ENCODE measurements around the gene BHLHE41.

The BHLHE41 gene

GRCh38 chr12:26113853-26114719 lies 10.8 kb downstream of the BHLHE41 start:
- no peak for DNase-seq

- DNase-seq, result no peak
These were observed 11.6 kb downstream of the BHLHE41 start for GRCh38 chr12:26113181-26113654.

GRCh38 chr12:26112703-26113147 lies 12.1 kb downstream of the BHLHE41 start:
- DNase-seq, result no peak

- no peak for DNase-seq
These were observed 12.6 kb downstream of the BHLHE41 start for GRCh38 chr12:26112232-26112631.

DNA sequence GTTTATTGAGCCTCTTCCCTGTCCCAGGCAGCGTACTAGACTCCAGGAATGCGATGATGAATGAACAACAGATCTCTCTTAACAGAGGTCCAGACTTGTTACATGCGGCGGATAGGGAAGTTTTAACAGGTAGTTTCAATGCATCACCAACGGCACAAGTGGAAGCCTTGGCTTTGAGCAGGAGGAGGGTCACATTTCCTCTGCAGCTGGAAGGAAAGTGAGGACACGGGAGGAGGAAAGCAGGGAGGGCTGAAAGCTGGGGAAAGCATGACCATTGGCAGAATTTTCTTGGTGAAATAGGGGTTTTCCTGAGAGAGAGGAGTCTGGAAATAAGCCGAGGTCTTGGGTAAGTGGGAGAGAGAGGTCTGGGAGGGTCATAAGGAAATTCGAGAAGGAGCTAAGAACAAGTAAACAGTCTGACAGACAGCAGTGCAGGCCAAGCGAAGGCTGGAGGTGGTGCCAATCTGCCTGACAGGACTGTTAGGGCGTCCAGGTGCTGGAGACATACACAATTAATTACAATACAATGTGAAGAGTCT lies 15.4 kb downstream of the BHLHE41 start:
- DNase-seq, result no peak

GRCh38 chr12:26108915-26109314 lies 15.9 kb downstream of the BHLHE41 start:
- DNase-seq, result no peak

DNA sequence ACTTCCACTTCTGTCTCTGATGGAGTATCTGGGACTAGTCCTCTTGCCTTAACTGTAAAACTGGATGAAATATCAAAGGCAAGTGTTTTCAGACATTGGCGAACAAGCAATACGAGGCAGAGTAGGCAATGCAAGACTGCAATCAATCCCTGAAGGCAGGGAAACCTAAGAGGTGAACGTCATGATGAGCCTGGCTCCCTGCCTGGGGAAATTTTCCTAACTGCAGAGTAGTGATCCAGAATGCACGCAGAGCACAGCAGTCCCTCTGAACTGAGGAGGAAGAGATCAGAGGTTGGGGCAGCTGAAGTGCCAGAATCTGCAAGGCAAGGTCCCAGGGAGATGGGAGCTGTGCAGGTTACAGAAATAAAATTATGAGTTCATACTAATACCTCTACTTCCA lies 18.5 kb downstream of the BHLHE41 start:
- no peak for DNase-seq

- no peak for DNase-seq
These were observed 21.9 kb downstream of the BHLHE41 start for GRCh38 chr12:26102953-26103352.

DNA sequence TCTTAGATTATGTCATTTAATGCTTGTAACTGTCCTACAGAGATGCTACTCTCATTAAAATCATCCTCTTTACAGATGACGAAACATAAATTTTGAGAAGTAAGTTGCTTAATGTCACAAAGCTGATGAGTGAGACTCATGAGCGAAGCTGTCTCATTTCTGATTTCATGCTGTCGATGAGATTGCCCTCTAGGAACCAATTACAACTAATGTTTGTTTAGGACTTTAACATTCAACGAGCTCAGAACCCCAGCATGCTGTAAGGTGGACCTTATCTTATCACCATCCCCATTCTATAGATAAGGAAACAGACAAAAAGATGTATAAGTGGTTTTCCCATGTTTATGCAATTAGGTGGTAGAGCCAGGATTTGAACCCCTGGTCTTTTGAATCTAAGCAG lies 23.1 kb downstream of the BHLHE41 start:
- DNase-seq, result no peak

- DNase-seq, result no peak
These were observed 23.5 kb downstream of the BHLHE41 start for GRCh38 chr12:26101350-26101734.

DNA sequence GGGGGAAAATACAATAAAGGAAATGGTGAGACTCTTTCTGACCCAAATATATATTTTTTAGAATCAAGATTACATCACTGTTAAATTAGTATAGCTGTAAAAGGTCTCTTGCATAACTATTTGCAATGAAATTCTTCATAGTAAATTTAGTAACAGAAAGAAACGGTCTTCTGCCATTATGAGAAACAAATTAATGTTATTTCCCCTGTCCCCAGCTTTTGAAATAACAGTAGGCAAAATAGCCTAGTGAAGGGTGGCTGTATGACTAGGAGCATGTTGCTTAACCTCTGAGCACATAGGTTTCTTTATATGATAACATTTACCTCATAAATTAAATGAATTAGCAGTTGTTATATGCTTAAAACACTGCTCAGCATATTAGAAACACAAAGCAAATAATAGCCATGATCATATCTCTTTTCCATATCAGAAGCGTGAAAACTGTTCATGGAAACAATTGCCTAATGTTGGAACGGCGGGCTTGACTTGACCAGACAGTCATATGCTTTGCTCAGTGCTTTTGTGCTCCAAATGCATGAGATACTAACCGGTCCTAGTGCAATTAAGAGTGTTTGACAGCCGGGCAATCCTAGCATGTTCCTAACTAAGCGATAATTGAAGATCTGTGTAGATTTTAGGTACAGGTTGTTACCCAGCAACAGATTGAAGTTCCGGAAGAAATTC lies 24.0 kb downstream of the BHLHE41 start:
- DNase-seq, result no peak

DNA sequence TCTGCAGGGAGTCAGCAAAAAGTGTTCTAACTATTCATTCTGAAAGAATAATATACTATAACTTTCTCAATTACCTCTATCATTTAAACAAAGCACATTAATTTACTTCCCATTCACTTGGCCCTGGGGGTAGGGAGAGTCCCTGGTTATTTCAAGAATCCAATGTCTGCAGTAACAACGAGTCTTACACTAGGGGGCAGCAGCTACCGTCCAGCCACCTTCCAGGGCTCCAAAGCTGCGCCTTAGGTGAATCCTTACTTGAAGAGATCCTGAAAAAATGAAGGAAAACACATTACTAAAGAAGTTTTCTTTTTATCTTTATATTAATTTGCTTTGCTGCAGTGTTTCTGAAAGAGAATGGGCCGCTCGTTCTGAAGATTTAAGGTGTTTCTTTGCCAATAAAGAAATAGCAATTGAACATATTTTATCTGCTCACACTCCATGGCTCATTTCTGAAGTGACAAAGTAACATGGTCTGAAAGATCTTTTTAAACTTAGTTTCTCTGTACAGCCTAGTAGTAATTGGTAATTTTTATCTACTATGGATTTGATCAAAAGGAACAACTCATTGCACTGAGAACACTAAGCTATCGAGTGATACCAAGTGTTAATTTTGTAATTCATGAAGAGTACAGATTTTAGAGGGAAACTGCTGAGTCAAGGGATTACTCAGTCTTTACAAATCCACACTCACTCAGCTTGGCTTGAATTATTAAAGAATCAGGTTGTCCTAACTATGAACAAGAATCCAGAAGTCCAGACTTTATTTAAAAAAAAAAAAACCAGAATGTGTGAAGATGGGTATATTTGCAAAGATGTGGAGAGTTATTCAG lies 27.6 kb downstream of the BHLHE41 start:
- DNase-seq, result peak; percentile 11

GRCh38 chr12:26096036-26096435 lies 28.8 kb downstream of the BHLHE41 start:
- no peak for DNase-seq

GRCh38 chr12:26095186-26095585 lies 29.7 kb downstream of the BHLHE41 start:
- no peak for DNase-seq

- no peak for DNase-seq
These were observed 32.3 kb downstream of the BHLHE41 start for GRCh38 chr12:26092346-26093105.

DNA sequence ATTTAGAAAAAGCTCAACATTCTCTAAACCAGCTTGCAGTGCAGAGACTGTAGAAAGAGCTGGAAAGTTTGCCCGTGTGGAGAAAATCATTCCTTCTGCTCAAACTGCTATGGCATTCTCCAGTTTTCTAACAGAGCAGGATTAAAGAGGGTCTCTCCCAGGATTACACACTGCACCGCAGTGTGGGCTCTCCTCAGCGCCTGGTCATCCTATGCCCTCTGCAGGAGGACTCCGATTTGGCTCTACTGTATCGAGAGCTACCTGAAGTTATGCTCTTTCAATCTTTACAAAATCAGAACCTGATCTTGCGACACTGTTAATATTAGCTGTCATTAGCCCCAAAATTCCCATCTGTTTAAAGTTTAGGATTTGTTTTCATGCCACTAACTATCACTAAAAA lies 33.0 kb downstream of the BHLHE41 start:
- DNase-seq, result no peak

GRCh38 chr12:26090836-26091510 lies 33.9 kb downstream of the BHLHE41 start:
- DNase-seq, result no peak

DNA sequence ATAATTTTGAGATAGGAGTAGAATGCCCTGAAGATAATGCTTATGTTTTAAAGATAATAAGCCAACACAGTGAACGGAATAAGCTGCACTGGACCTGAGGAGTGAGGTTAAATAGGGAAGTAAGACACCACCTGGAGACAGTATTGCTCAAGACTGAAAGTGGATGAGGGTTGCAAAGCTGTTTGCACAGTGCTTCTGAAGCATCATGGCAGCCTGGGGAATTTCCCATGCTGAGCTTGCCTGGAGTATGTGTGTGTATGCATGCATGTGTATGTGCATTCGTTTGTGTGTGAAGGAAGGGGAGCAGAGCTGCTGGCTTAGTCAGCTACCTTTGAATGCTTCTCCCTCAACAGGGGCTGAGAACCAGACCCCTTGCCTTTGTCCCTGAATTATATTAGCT lies 35.8 kb downstream of the BHLHE41 start:
- DNase-seq, result no peak

DNA sequence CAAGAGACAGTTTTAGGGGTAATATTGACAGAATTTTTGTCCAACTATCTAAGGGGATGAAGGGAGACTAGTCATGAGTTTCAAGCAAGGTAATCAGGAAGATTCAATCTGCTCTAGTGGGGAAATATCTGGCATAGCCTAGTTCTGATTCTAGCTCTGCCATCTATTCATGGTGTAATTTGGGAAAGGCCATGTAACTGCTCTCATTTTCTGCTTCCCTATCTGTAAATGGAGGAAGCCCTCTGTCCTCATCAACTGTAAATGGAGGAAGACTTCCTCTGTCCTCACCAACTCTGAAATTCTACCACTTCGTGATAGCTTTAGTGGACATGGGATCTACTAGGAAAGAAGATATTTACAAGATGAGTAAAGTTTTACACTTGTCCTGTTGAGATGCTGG lies 37.9 kb downstream of the BHLHE41 start:
- DNase-seq, result no peak

DNA sequence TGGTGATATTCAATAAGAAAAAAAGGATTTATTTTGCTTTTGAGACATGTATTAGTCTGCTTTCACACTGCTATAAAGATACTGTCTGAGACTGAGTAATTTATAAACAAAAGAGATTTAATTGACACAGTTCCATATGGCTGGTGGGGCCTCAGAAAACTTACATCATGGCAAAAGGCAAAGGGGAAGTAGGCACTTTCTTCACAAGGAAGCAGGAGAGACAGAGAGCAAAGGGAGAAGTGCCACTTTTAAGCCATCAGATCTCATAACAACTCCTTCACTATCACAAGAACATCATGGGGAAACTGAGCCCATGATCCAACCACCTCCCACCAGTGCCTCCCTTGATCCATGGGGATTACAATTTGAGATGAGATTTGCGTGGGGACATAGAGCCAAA lies 43.9 kb downstream of the BHLHE41 start:
- no peak for DNase-seq

GRCh38 chr12:26077915-26078702 lies 46.7 kb downstream of the BHLHE41 start:
- DNase-seq, result no peak

Measured in NCI-H2227 treated with DMSO at 0.1 percent for 48 hours (cell line).